NCI-H774 (cell line): Measurements from ENCODE around the gene SLC25A51.

Experiments used
- DNase-seq: peaks from one replicate; lab custom pipeline; 2025; lab: John Stamatoyannopoulos, UW

The SLC25A51 gene

GRCh38 chr9:37903647-37904444 is at the start of gene SLC25A51:
SLC25A51 (minus strand) TSS chr9:37904127; CDS start chr9:37888550, 15,577 bp downstream.
- DNase-seq, result peak; percentile 89

DNA sequence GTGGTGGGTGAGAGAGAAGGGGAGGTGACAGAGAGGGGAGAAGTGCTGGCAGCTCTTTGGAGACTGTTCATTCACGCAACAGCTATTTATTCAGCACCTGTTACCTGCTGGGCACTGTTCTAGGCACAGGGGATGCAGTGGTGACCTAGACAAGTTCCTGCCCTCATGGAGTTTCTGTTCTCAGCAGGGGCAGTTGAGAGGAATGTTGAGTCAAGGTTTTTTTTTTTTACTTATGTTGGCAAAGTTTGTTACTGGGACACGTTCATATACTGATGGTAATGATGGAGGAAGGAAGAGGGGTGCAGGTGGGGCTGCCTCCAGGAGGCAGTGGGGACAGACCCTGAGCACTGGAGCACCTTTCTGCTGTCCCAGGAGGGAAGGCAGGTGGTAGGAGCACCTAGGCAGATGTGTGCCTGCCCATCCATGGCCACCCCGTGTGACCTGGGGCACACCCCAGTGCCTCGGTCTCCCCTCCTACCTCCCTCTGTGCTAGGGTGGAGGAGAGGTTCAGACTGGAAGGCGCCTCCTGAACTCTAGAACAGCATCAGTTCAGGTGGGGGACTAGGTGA is 49.4 kb upstream of the SLC25A51 start:
- no peak for DNase-seq

DNA sequence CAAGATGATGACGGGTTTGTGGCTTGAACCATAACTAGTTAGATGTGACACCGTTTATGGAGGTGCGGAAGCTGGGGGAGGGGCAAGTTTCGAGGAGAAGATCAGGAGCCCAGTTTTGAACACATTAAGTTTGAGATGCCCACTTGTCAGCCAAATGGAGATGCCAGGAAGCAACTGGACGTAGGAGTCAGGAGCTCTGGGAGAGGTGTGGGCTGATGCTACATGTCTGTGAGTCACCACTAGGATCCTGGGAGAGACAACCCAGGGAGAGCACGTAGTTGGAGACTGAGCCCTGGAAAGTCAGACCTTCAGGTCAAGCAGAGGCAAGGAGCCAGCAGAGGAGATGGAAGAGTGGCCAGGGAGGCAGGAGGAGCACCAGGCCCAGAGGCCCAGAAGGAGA is 48.8 kb upstream of the SLC25A51 start:
- no peak for DNase-seq

DNA sequence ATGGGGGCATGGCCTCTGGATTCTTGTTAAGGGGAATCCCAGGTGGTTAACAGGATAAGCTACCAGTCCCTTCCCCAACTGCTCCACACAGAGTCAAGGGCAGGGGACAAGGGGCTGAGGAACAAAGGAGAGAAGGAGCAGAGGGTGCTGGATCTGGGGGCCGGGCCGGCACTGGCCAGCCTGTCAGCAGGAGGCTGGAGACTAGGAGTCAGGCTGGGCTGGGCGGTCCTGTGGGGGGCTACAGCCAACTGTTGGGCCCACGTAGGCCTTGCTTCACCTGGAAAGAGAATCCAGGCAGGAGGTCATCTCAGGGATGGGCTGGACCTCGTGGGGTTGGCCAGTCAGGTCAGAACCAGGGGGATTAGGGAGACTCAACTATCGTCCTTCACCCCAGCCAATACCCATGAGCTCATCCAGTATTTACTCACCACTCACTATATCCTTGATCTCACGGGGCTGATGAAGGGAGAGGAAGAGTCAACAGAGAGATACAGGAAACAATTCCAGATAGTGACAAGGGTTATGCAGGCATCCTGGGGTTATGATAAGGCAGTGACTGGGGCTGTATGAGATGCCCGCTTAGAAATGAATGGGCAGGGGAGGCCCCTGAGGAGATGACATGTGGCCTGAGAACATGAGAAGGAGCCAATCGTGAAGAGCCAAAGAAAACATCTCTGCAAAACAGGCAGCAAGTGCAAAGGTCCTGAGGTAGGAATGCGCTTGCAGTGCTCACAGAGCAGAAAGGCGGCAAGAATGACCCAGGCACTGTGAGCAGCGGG is 47.9 kb upstream of the SLC25A51 start:
- DNase-seq, result no peak

GRCh38 chr9:37950561-37950960 is 46.6 kb upstream of the SLC25A51 start:
- DNase-seq, result no peak

DNA sequence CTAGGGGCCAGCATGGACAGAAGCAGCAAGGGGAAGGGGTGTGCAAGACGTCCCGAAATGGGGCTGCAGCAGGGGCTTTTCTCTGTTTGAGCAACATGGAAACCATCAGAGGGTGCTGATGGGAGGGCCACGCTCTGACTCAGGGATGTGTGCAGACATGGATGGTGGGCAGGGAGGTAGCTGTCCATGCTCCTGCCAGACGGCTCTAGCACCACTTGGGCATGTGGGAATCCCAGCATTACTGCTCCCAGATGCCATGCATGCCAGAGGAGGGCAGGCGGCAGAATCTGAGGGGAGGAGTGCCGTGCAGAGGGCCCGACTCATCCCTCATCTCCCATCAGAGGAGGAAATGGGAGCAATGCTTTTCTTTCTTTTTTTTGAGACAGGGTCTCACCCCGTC is 45.6 kb upstream of the SLC25A51 start:
- no peak for DNase-seq

DNA sequence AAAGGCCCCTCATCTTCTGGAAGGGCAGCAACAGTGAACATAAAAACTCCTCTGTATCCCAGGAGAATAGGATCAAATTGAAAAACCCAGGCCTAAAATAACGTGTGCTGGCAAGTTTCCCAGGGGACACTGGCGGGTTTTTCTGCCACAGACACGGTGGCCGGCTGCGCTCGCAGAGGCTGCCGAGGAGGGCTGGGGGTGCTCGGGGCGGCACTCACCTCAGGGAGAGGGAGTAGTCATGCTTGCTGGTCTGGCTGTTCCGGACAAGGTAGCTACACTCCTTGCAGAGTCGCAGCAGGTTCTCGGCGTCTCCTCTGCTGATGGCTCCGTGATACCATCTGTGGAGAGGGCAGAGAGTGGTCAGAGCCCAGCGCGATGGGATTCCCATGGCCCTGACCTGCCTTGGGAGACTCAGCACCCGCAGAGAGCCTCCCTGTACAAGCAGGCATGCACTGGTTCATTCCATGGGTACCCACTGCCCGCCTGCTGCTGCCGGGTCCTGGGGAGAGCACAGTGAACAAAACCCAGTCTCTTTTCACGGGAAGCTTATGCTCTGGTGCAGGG is 44.6 kb upstream of the SLC25A51 start:
- no peak for DNase-seq

DNA sequence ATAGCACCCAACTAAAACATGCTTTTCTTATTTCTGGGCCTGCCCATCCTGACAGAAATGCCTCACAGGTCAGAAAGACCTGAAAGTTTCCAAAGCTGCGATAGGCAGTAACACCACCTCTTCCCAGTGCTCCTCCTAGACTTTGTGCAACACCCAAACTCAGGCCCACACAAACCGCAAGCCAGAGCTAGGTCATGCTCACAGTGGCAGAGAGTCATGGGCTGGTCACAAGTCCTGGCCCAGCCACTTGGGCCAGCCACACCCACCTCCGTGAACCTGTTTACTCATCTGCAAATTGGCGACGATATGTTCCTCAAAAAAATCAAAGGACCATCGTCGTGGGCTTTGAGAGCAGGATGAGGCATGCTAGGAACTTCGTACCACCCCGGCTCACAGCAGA is 44.0 kb upstream of the SLC25A51 start:
- DNase-seq, result no peak

GRCh38 chr9:37947471-37947870 is 43.5 kb upstream of the SLC25A51 start:
- no peak for DNase-seq

GRCh38 chr9:37946971-37947370 is 43.0 kb upstream of the SLC25A51 start:
- no peak for DNase-seq

GRCh38 chr9:37946041-37946440 is 42.1 kb upstream of the SLC25A51 start:
- no peak for DNase-seq

DNA sequence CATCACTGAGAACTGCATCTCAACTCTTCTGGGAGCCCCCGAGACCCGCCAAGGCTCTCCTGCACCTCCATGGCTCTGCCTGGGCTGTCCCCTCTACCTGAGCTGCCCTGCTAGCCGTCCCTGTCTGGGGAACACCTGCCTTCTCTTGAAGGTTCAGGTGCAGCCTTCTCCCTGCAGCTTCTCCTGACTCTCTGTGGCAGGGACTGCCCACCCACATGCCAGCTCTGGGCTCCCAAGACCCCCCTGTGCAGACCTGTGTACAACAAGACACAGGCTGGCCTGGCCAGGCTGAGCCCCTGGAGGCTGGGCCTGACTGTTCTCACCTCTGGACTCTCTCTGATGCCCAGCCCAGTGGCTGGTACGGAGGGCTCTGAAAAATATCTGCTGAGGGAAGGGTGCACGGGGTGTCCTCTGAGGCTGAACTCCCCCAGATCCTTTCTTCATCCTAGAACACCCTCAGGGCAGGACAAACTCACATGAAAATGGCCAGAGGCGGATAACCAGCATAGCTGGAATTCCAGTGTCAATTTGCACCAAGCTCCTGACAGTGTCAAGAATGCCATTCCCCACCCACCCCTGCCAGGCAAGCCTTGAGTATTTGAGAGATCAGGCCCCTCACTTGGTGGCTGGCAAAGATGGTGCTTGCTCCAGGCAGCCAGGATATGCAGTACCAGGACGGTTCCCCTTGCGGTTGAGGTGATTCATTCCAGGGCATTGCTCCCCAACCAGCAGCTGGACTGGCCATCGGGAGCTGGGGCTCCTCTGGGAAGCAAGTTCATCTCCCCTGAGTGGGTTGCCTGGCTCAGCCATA is 40.9 kb upstream of the SLC25A51 start:
- no peak for DNase-seq

DNA sequence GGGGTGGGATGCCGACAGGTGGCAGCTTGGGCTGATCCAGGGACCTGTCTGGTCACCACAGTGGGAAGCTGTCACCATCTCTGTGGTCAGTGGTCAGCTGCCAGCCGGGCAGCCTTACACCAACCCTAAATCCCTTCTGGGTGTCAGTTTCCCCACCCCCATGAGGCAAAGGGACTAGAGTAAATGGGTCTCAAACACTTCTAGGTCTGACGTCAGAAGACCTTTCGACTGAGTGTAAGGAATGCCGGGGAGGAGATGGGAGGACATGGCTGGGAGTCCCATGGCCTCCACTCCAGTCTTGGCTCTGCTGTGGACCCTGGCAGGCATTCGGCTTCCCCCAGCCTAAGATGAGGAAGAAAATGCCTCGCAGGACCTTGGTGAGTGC is 40.3 kb upstream of the SLC25A51 start:
- no peak for DNase-seq

DNA sequence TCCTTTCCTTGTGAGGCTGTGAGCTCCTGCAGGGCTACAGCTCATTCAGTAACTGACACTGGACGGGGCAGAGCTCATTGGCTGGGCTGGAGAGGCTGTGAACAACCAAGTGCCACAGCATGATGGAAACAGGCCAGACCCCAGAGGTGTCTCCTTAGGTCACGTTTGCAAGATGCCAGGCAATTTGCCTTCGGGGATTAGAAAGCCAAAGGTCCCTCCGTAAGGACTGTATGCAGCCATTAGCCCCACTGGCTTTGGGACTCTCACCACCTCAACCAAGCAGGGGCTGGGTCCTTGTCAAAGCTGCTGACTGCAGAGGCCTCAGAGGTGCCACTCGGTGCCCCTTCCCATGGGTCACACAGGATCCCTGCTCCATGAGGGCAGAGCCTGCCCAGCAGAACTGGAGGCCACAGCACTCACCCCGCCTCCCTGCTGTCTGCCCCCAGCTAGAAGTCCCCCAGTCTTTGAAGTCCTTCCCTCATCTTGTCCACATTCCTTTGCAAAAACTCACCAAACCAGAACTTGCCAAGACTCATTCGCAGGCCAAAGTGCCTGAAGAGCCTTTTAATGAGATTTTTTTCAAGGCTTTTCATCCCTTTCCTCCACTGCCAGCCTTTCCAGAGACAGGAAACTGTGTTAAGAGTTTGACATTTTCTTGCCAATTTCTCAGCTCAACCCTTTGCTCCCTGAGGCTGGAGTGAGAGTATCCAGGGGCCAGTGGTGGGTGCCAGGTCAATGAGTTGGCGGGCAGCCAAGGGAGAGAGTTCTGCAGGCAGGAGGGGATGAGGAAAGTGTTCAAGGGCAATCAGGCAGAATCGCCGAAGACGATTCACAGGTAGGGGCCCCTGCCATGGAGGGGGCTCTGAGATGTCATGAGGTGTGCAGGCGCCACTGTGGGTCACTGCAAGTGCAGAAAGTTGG is 39.7 kb upstream of the SLC25A51 start:
- no peak for DNase-seq

DNA sequence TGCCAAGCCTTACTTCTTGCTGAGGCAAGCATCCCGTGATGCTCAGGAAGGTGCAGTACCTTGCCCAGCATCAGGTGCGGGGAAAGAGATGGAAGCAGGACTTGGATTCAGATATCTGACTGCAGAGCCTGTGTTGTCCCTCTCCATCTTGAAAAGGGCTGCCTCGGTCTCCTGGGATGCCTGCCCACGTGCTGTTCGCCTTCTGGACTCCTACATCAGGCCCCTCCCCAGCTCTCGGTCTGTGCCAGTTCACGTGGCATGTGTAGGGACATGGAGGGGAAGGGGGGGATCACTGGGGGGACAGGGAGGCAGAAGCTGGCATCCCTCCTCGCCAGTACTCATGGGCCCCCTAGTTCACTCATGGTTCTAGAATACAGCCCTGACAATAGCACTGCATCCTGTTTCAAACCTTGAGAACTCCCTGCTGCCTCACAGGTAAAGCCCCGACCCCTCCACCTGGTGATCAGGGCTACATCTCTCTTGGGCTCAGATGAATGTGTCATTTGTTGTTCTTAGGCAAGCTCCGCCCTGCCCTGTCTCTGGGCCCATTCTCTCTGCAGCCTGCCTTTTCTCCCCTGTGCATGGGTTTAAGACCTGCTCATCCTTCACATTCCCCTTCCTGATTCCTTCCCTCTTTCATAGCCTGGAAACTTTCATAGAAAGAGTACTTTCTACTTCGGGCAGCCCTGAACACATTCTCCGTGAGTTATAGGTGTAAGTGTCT is 38.9 kb upstream of the SLC25A51 start:
- DNase-seq, result no peak

- DNase-seq, result no peak
These were observed 37.3 kb upstream of the SLC25A51 start for GRCh38 chr9:37941253-37941652.

DNA sequence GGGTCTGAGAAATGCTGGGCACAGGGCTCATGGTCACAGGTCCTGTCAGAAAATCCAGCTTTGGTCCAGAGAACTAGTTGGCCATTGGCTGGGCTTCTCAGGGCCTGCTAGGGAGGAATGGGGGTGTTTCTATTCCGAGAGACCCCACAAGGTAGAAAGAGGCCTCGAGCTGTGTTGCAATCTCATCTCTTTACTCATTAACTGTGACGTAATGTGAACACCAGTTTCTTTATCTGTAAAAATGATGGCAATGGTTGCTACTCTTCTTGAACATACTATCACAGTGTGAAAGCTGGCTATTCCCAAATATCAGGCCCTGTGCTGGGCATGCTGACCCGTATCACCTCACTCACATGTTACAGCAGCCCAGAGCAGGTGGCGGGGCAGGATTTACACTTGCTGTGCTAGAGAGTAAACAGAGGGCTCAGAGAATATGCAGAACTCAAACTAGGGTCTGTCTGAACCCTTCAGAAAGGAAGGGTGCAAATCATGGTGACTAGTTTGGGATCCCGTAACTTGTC is 35.7 kb upstream of the SLC25A51 start:
- no peak for DNase-seq

DNA sequence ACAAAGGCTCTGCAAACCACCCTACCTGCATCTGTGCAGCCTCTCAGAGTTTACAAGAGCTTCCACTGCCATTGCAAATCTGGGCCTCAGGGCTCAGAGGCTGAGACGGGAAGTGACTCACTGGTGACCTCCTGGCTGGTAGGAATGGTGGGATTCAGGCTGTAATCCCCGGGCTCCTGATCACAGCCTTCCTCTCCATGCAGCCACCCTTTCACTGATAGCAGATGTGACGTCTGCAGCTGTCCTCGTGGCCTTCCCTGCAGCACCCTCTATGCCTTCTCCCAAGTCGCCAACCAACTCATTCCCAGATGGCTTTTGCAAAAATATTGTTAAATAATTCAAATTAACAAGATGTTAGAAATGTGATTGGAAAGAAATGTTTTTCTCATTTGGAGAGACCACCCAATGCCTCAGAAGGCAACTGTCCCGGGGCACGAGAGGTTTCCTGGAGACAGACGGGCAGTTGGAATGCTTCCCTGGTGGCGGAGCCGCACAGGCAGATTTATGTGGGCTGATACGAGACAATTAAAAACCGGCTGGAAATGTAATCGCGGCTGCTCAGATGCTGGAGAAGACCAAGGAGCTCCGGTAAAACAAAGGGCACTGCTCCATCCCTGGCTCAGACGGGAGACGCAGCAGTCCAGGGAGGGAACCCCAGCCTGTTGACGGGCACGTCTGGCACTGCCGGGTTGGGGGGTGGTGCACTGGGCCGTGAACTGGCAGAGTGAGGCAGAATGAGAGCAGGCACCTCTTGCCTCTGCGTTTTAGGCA is 34.4 kb upstream of the SLC25A51 start:
- no peak for DNase-seq

- DNase-seq, result no peak
These were observed 33.4 kb upstream of the SLC25A51 start for GRCh38 chr9:37937366-37937765.
